Endothelial cell of umbilical vein (primary cell): Measurements from ENCODE around the gene NUDT8. TPM values are rescaled to one million over a fixed set of nuclear protein-coding genes. Genes with fewer than 3 reads are reported as not detected.

Experiments used
- BruUV-seq: library from RNA; stranded (reverse); fragments of 400-500 nt; replicated peaks from 2 replicates; lab custom pipeline; 2021; lab: Mats Ljungman, UMichigan
- CTCF ChIA-PET: fragments of 300-600, 350-600 bp; sonication (Branson Sonifier 250); formaldehyde crosslinking; loops from one replicate; lab custom pipeline; 2021; ENCODE audit warnings: antibody characterized with exemption, inconsistent platforms; lab: Charles Lee
- POLR2A ChIA-PET: fragments of 300-600, 350-600 bp; sonication (Branson Sonifier 250); formaldehyde crosslinking; loops from one replicate; lab custom pipeline; 2021; ENCODE audit warnings: antibody characterized with exemption, inconsistent platforms; lab: Charles Lee
- DNase-seq: peaks from one replicate; pipeline ENCODE4 v3.0.0-alpha.2; 2011; ENCODE audit warnings: low read depth, low spot score
- FAIRE-seq: peaks from 2 replicates; lab custom pipeline; 2011; peaks lifted over from hg19 to GRCh38; lab: Jason Lieb, UNC
- H2AFZ ChIP-seq: 2 replicates; pipeline ENCODE4 v1.6.0; 2012; ENCODE audit warnings: low read depth, low read length, control low read depth, inconsistent platforms
- H3K27ac ChIP-seq: 2 replicates; pipeline ENCODE4 v1.5.1; 2011; ENCODE audit warnings: low read depth, mild to moderate bottlenecking, control low read depth, low read length, moderate library complexity; ENCODE audit not compliant: insufficient read depth
- H3K27me3 ChIP-seq, 2 experiments: 2 replicates each; pipeline versions ENCODE4 v1.6.0 to v1.6.1; 2011; ENCODE audit warnings: low read length in 2 of 2, mixed read lengths in 1 of 2; ENCODE audit not compliant: control insufficient read depth in 2 of 2, insufficient read depth in 2 of 2
- H3K36me3 ChIP-seq, 2 experiments: 2 replicates in 1 of 2; 3 replicates in 1 of 2; pipeline ENCODE4 v1.5.1; 2011; ENCODE audit warnings: low read length in 2 of 2, mild to moderate bottlenecking in 1 of 2, moderate library complexity in 1 of 2; ENCODE audit not compliant: control insufficient read depth in 2 of 2, insufficient read depth in 2 of 2; ENCODE audit errors: extremely low read depth in 1 of 2
- H3K4me1 ChIP-seq: 3 replicates; pipeline ENCODE4 v1.5.1; 2011; ENCODE audit warnings: mild to moderate bottlenecking, low read length; ENCODE audit not compliant: control insufficient read depth, insufficient read depth; ENCODE audit errors: extremely low read depth
- H3K4me2 ChIP-seq: 2 replicates; pipeline ENCODE4 v1.6.1; 2011; ENCODE audit warnings: low read length, control low read depth, mixed read lengths; ENCODE audit not compliant: insufficient read depth
- H3K4me3 ChIP-seq, 3 experiments: fragments of 200-600 bp in 1 of 3; sonication (generic), shearing (Covaris generic) in 1 of 3; replicated peaks in 1 of 3; 2 replicates each; pipeline ENCODE4 v1.5.1; 2011 to 2016; ENCODE audit warnings: control low read depth in 3 of 3, low read length in 3 of 3, mild to moderate bottlenecking in 2 of 3, inconsistent platforms in 1 of 3, low read depth in 1 of 3, moderate library complexity in 1 of 3; ENCODE audit not compliant: insufficient read depth in 1 of 3
- H3K79me2 ChIP-seq: 2 replicates; pipeline ENCODE4 v1.6.0; 2012; ENCODE audit warnings: low read length, inconsistent platforms; ENCODE audit not compliant: control insufficient read depth, insufficient read depth
- H3K9ac ChIP-seq: replicated peaks from 2 replicates; pipeline ENCODE3; 2011; ENCODE audit warnings: low read length, control low read depth; ENCODE audit not compliant: insufficient read depth; ENCODE audit errors: extremely low read depth
- H3K9me1 ChIP-seq: replicated peaks from 3 replicates; pipeline ENCODE4 v1.6.0; 2011; ENCODE audit warnings: mild to moderate bottlenecking, low read length; ENCODE audit not compliant: control insufficient read depth, insufficient read depth; ENCODE audit errors: extremely low read depth
- H3K9me3 ChIP-seq: replicated peaks from 2 replicates; pipeline ENCODE4 v1.5.1; 2012; ENCODE audit warnings: low read length, inconsistent platforms; ENCODE audit not compliant: control insufficient read depth, insufficient read depth
- H4K20me1 ChIP-seq: replicated peaks from 2 replicates; pipeline ENCODE3; 2011; ENCODE audit warnings: mild to moderate bottlenecking, low read length; ENCODE audit not compliant: control insufficient read depth, insufficient read depth; ENCODE audit errors: extremely low read depth
- CTCF ChIP-seq, 2 donors: IDR thresholded peaks; 1 replicate in 1 of 2; 2 replicates in 1 of 2; pipeline ENCODE4 v1.5.1; 2011; ENCODE audit warnings: low read length in 2 of 2, mild to moderate bottlenecking in 2 of 2, moderate library complexity in 2 of 2, control low read depth in 1 of 2, inconsistent platforms in 1 of 2, low read depth in 1 of 2; ENCODE audit not compliant: insufficient read depth in 1 of 2; ENCODE audit errors: extremely low read depth in 1 of 2
- EZH2 ChIP-seq: IDR thresholded peaks from 2 replicates; pipeline ENCODE4 v1.6.1; 2012; ENCODE audit warnings: borderline replicate concordance, low read depth, mild to moderate bottlenecking, moderate library complexity, low read length, inconsistent platforms; ENCODE audit not compliant: severe bottlenecking
- GATA2 ChIP-seq: IDR thresholded peaks from 2 replicates; pipeline ENCODE4 v1.7.0; 2011; ENCODE audit warnings: low read depth, mild to moderate bottlenecking, moderate library complexity, mixed read lengths, low read length; ENCODE audit not compliant: insufficient read length, insufficient read depth
- POLR2A ChIP-seq: IDR thresholded peaks from 2 replicates; pipeline ENCODE4 v1.6.1; 2012; ENCODE audit warnings: low read depth, mild to moderate bottlenecking, control low read depth, low read length
- POLR2AphosphoS5 ChIP-seq: IDR thresholded peaks from 2 replicates; pipeline ENCODE4 v1.6.1; 2012; ENCODE audit warnings: low read depth, mild to moderate bottlenecking, control low read depth, low read length, moderate library complexity; ENCODE audit not compliant: insufficient read depth
- dilution Hi-C: fragments of 300-500 bp; cut with MboI; formaldehyde crosslinking; loops from one replicate; pipeline ENCODE4 v1.15.0; 2019; ENCODE audit warnings: low sequenced_read_pairs; ENCODE audit not compliant: extremely low pct_ligation_motif_present
- intact Hi-C: fragments of 100-400 bp; cut with micrococcal nuclease; formaldehyde crosslinking; loops from one replicate; pipeline ENCODE4 v1.10.0; 2022
- polyA plus RNA-seq, 4 experiments: library from polyadenylated mRNA; depleted of rRNA in 3 of 4; stranded (reverse) in 3 of 4; unstranded in 1 of 4; fragments of >200 nt; gene quantifications; 2 replicates each; pipeline versions ENCODE4 v1.2.1 to v1.2.3, GENCODE V29; 2011 to 2012; ENCODE audit warnings: missing spikeins in 1 of 4
- total RNA-seq: library from RNA; stranded (reverse); gene quantifications from 2 replicates; pipeline ENCODE4 v1.2.3, GENCODE V29; 2021
- TF ChIP-seq, protein P1 (sequence below): IDR thresholded peaks from 2 replicates; pipeline ENCODE4 v1.6.1; 2011; ENCODE audit not compliant: insufficient read depth, insufficient read length

NUDT8 gene
- total and polyA plus RNA-seq, 2 donors (not counting 3 experiments of a cell fraction or from before 2014, with no cell fraction given) = 14.1 to 20.4 TPM

- Histone ChIP-seq H3K9me3 (no peaks in the 10 kb centered on the region), H2AFZ (no peak overlapping the region), H3K27ac (no peak overlapping the region), H3K4me1 (no peaks in the 10 kb centered on the region), H3K9me1 (no peaks in the 10 kb centered on the region), H3K4me3 (no peak overlapping the region), H3K79me2 (no peaks in the 10 kb centered on the region), H3K36me3 (no peaks in the 10 kb centered on the region), H3K4me2 (no peak overlapping the region), H3K27me3 (no peaks in the 10 kb centered on the region), H4K20me1 (no peaks in the 10 kb centered on the region), H3K9ac (no peak overlapping the region)
- TF ChIP-seq CTCF (IDR thresholded peaks at IDR 0.05; ENCODE audit: extremely low read depth in 1 of 2, insufficient read depth in 1 of 2, low read depth in 1 of 2, low read length in 2 of 2) = peak; percentile 53 to 81
- TF ChIP-seq POLR2A = no peak
- BruUV-seq = no TSS peak
- POLR2A ChIA-PET = interaction anchor here (0.6 kb wide), 1 partner anchor 59 kb away, joined by 3 read pairs; no protein-coding TSS in a partner anchor
- peak; percentile 36 for DNase-seq
- CTCF ChIA-PET = interaction anchor here (0.7 to 2.9 kb wide), 3 partner anchors 10 to 19 kb away, joined by 4 to 13 read pairs (median 12); partner anchors contain the start of gene NUDT8
- dilution Hi-C loops = no loop called here
- intact Hi-C loops = no loop called here
- peak; percentile 61 for FAIRE-seq
Measured at GRCh38 chr11:67640021-67640757, 10.5 kb upstream of the NUDT8 start.

- Histone ChIP-seq H4K20me1 (no peaks in the 10 kb centered on the region), H3K4me2 (no peak within 1 kb of the TSS), H3K27ac (no peak within 1 kb of the TSS), H3K4me3 (no peak within 1 kb of the TSS), H3K79me2 (no peaks in the 10 kb centered on the region), H3K4me1 (no peaks in the 10 kb centered on the region), H3K9me1 (no peaks in the 10 kb centered on the region), H2AFZ (no peak within 1 kb of the TSS), H3K9me3 (no peaks in the 10 kb centered on the region), H3K36me3 (no peaks in the 10 kb centered on the region), H3K9ac (no peak within 1 kb of the TSS), H3K27me3 (no peaks in the 10 kb centered on the region)
- dilution Hi-C loops (no loop called here), intact Hi-C loops (no loop called here)
- FAIRE-seq = no peak
- BruUV-seq = no TSS peak
- ChIA-PET POLR2A (no interaction called here), CTCF (interaction anchor here (0.6 to 2.9 kb wide), 3 partner anchors 10 to 35 kb away, joined by 3 to 13 read pairs (median 3); partner anchors contain the start of gene NUDT8)
- TF ChIP-seq POLR2AphosphoS5 (no peak), EZH2 (no peak), GATA2 (no peak), POLR2A (no peak), CTCF (IDR thresholded peaks at IDR 0.05; ENCODE audit: extremely low read depth in 1 of 2, insufficient read depth in 1 of 2, low read depth in 1 of 2, low read length in 2 of 2) (no peak)
- TF ChIP-seq, protein P1, sequence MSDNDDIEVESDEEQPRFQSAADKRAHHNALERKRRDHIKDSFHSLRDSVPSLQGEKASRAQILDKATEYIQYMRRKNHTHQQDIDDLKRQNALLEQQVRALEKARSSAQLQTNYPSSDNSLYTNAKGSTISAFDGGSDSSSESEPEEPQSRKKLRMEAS = no peak
- DNase-seq = no peak
Measured at GRCh38 chr11:67639438-67639859, 9.7 kb upstream of the NUDT8 start, which contains the start of gene TBX10. TSS of gene TBX10 (minus strand) at chr11:67639763. CDS start at chr11:67639472, 291 bp downstream.
